GM12878 (cell line): ENCODE results near the gene HSD17B14. TPM values are rescaled to one million over a fixed set of nuclear protein-coding genes. Genes with fewer than 3 reads are reported as not detected.

ENCODE experiments used
- ATAC-seq: fragments of 200-7000 bp; cut with Tn5 transposase; 3 replicates; pipeline ENCODE4 v1.9.1; 2020; ENCODE audit warnings: mild to moderate bottlenecking, moderate library complexity
- BruUV-seq: library from RNA; stranded (reverse); fragments of 400-500 nt; replicated peaks from 2 replicates; lab custom pipeline; 2021; lab: Mats Ljungman, UMichigan
- CTCF ChIA-PET: fragments of 300-600 bp; sonication (Branson Sonifier 250); formaldehyde crosslinking; extraction: SDS; loops from one replicate; lab custom pipeline; 2021; ENCODE audit warnings: inconsistent platforms; lab: Yijun Ruan, JAX
- POLR2A ChIA-PET: fragments of 350-600 bp; formaldehyde crosslinking; extraction: SDS; loops from one replicate; lab custom pipeline; 2021; ENCODE audit warnings: inconsistent platforms; lab: Charles Lee
- RAD21 ChIA-PET: fragments of 300-600 bp; sonication (Branson Sonifier 250); formaldehyde crosslinking; loops from one replicate; lab custom pipeline; 2023; ENCODE audit warnings: antibody characterized with exemption; ENCODE audit not compliant: unreplicated experiment; lab: Charles Lee
- SMC1A ChIA-PET: fragments of 300-600 bp; sonication (Branson Sonifier 250); formaldehyde crosslinking; loops from one replicate; lab custom pipeline; 2023; ENCODE audit not compliant: unreplicated experiment, uncharacterized antibody; lab: Charles Lee
- DNase-seq: peaks from one replicate; pipeline ENCODE4 v3.0.0-alpha.2; 2011; ENCODE audit warnings: low read depth, low spot score
- FAIRE-seq: peaks from 3 replicates; lab custom pipeline; 2011; peaks lifted over from hg19 to GRCh38; lab: Jason Lieb, UNC
- H2AFZ ChIP-seq: 2 replicates; pipeline ENCODE4 v1.6.0; 2011; ENCODE audit warnings: low read depth, low read length, control low read depth; ENCODE audit not compliant: control insufficient read depth
- H3K27ac ChIP-seq: 2 replicates; pipeline ENCODE4 v1.5.1; 2011; ENCODE audit warnings: control low read depth; ENCODE audit not compliant: control insufficient read depth, insufficient read depth
- H3K27me3 ChIP-seq, 2 experiments: replicated peaks in 1 of 2; 2 replicates each; pipeline versions ENCODE4 v1.6.0 to v1.6.1; 2011; ENCODE audit warnings: low read length in 1 of 2; ENCODE audit not compliant: control insufficient read depth in 2 of 2, insufficient read depth in 2 of 2
- H3K36me3 ChIP-seq, 2 experiments: 2 replicates each; pipeline ENCODE4 v1.5.1; 2011; ENCODE audit warnings: low read length in 1 of 2; ENCODE audit not compliant: control insufficient read depth in 2 of 2, insufficient read depth in 2 of 2
- H3K4me1 ChIP-seq: 2 replicates; pipeline ENCODE4 v1.6.1; 2011; ENCODE audit warnings: mild to moderate bottlenecking, low read length, moderate library complexity, mixed read lengths; ENCODE audit not compliant: control insufficient read depth, insufficient read depth
- H3K4me2 ChIP-seq: 2 replicates; pipeline ENCODE4 v1.6.0; 2011; ENCODE audit warnings: control low read depth; ENCODE audit not compliant: control insufficient read depth, insufficient read depth
- H3K4me3 ChIP-seq: fragments of 200-600 bp; sonication (generic); 2 replicates; pipeline ENCODE4 v1.5.1; 2016
- H3K79me2 ChIP-seq: 2 replicates; pipeline ENCODE4 v1.6.0; 2011; ENCODE audit warnings: low read length; ENCODE audit not compliant: control insufficient read depth, insufficient read depth
- H3K9ac ChIP-seq: 2 replicates; pipeline ENCODE4 v1.8.0; 2011; ENCODE audit warnings: low read length, control low read depth, mixed read lengths; ENCODE audit not compliant: control insufficient read depth, insufficient read depth
- H3K9me3 ChIP-seq: replicated peaks from 3 replicates; pipeline ENCODE4 v1.5.1; 2011; ENCODE audit warnings: mild to moderate bottlenecking, low read length; ENCODE audit not compliant: control insufficient read depth, insufficient read depth
- H4K20me1 ChIP-seq: 2 replicates; pipeline ENCODE4 v1.6.0; 2011; ENCODE audit not compliant: control insufficient read depth, insufficient read depth
- ATF7 ChIP-seq: fragments of 450-650 bp; IDR thresholded peaks from 2 replicates; pipeline ENCODE4 v1.6.1; 2016; ENCODE audit warnings: low read depth, mild to moderate bottlenecking
- BHLHE40 ChIP-seq, 2 experiments: fragments of 450-650 bp in 1 of 2; IDR thresholded peaks; 2 replicates each; pipeline ENCODE4 v1.6.1; 2011 to 2017; ENCODE audit warnings: low read depth in 2 of 2, borderline replicate concordance in 1 of 2, improper control_type of control experiment in 1 of 2, low read length in 1 of 2, mild to moderate bottlenecking in 1 of 2
- CBX3 ChIP-seq: fragments of 200-600 bp; sonication (generic); IDR thresholded peaks from 2 replicates; pipeline ENCODE4 v1.6.1; 2016; ENCODE audit warnings: low read depth, borderline replicate concordance
- CEBPB ChIP-seq, 2 experiments: fragments of 150-350 bp in 1 of 2; IDR thresholded peaks; 2 replicates each; pipeline ENCODE4 v1.6.1; 2012 to 2014; ENCODE audit warnings: low read depth in 2 of 2, low read length in 2 of 2, borderline replicate concordance in 1 of 2, inconsistent platforms in 1 of 2
- CHD1 ChIP-seq: IDR thresholded peaks from 2 replicates; pipeline ENCODE4 v1.6.1; 2012; ENCODE audit warnings: low read depth, low read length, improper control_type of control experiment
- RB1 ChIP-seq: fragments of 450-650 bp; formaldehyde crosslinking; IDR thresholded peaks from 2 replicates; pipeline ENCODE4 v1.6.1; 2017; ENCODE audit warnings: mild to moderate bottlenecking, borderline replicate concordance
- SMAD5 ChIP-seq: IDR thresholded peaks from 2 replicates; pipeline ENCODE4 v1.6.1; 2016; ENCODE audit warnings: antibody characterized with exemption, low read depth
- STAT3 ChIP-seq: IDR thresholded peaks from 2 replicates; pipeline ENCODE4 v1.6.1; 2011; ENCODE audit warnings: low read depth, low read length, improper control_type of control experiment
- ZNF384 ChIP-seq: IDR thresholded peaks from 2 replicates; pipeline ENCODE4 v1.6.1; 2012; ENCODE audit warnings: low read depth, mild to moderate bottlenecking, low read length, improper control_type of control experiment, borderline replicate concordance
- WGBS: methylation state at CpG from one replicate; pipeline ENCODE4 v1.1.6; 2016; ENCODE audit warnings: low lambda C conversion rate; ENCODE audit not compliant: insufficient replicate concordance, insufficient coverage; ENCODE audit errors: missing lambda C conversion rate; 5-methylcytosine and 5-hydroxymethylcytosine counted together
- in situ Hi-C: fragments of 300-500 bp; cut with MboI; formaldehyde crosslinking; loops from 9 replicates; pipeline ENCODE4 v1.14.3; 2018; ENCODE audit warnings: mixed read lengths
- intact Hi-C: fragments of 100-400 bp; cut with micrococcal nuclease; formaldehyde crosslinking; loops from one replicate; pipeline ENCODE4 v1.14.2; 2022; ENCODE audit not compliant: unreplicated experiment
- polyA plus RNA-seq, 11 experiments: library from polyadenylated mRNA; depleted of rRNA in 4 of 11; unstranded in 6 of 11; stranded (reverse) in 5 of 11; fragments of >200 nt; fragmentation: Nextera tagmentation in 4 of 11; fragmentation: Illumina TruSeq in 1 of 11; extraction: Ambion mirVana in 4 of 11; extraction: Trizol in 1 of 11; gene quantifications; 1 replicate in 1 of 11; 2 replicates in 10 of 11; pipeline versions ENCODE4 v1.2.1 to v1.2.3, GENCODE V29; 2011 to 2016; ENCODE audit warnings: inconsistent platforms in 2 of 11, missing spikeins in 2 of 11, low read depth in 1 of 11
- total RNA-seq, 4 experiments: library from RNA; depleted of rRNA in 3 of 4; stranded (reverse); fragments of >200 nt in 3 of 4; fragmentation: Illumina TruSeq in 1 of 4; extraction: Trizol in 1 of 4; gene quantifications; 2 replicates each; pipeline versions ENCODE4 v1.2.1 to v1.2.3, GENCODE V29; 2013 to 2021
- TF ChIP-seq, protein P1 (sequence below): fragments of 450-650 bp; IDR thresholded peaks from 2 replicates; pipeline ENCODE4 v1.6.1; 2016; ENCODE audit warnings: mild to moderate bottlenecking
- TF ChIP-seq, protein P2 (sequence below): IDR thresholded peaks from 2 replicates; pipeline ENCODE4 v1.6.1; 2012; ENCODE audit warnings: low read depth, low read length, improper control_type of control experiment
- TF ChIP-seq, protein P3 (sequence below): fragments of 450-650 bp; formaldehyde crosslinking; IDR thresholded peaks from 2 replicates; pipeline ENCODE4 v1.4.0; 2020; ENCODE audit warnings: mild to moderate bottlenecking, moderate library complexity
- TF ChIP-seq, protein P4 (sequence below): fragments of 450-650 bp; IDR thresholded peaks from 2 replicates; pipeline ENCODE4 v1.6.1; 2017; ENCODE audit warnings: low read depth, mild to moderate bottlenecking, moderate library complexity

The HSD17B14 gene
- total and polyA plus RNA-seq, 10 of the 15 experiments (the other 5 are each of a cell fraction or from before 2014, with no cell fraction given), result 0.21 to 4.1 (median 0.61) TPM

DNA sequence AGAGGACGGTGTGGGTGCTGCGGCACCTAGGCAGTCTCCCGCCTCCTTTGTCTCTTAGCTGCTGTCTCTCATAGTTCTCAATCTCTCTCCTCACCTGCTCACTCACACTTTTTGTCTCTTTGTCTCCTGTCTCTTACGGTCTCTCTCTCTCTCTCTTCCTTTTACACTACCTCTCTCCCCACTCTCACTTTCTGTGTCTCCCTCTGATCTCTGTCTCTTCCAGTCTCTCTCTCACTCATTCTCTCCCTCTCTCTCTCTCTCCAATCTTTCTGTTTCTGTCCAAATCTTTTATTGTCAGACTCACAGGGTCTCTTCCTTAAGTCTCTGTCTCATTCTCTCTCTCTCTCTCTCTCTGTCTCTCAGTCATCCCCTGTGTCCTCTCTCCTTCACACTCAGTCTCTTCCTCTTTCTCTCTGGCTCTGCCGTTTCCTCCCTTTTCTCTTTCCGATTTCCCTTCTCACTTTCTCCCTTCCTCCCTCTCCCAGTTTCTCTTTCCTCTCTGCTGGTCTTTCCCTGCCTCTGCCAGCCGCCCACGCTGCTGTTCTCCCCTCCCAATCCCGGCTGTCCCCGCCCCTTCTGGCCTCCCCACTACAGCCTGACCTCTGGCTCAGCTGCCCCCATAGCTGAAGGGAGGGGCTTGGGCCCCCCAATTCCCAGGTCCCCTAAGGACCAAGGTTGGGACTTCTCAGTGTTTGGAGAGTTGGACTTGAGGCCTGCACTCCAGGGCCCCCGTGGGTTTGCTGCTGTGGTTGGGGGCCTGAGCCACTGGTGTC is 32.0 kb upstream of the HSD17B14 start, which contains the start of gene PLEKHA4 (continued):
- no peak for TF ChIP-seq ZNF384
- TF ChIP-seq STAT3, result no peak

DNA sequence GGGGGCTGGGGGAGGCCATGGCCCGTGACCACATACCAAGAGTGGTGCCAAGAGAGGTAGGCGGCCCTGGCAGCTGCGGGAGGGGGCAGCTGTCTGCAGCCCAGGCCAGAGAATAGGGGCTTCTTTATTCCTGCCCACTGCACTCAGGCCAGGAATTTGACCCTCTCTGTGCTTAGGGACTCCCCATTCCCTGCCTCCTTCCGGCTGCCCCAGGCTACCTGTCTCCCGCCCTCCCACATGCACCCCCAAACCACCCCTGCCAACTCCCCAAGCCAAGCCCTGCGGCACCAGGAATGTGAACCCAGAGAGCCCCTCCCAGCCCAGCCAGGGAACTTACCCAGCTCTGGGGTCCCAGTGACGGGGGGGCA is 31.4 kb upstream of the HSD17B14 start:
- H3K27ac ChIP-seq, result no peak overlapping the region
- TF ChIP-seq BHLHE40 (IDR thresholded peaks at IDR 0.05; ENCODE audit: borderline replicate concordance in 1 of 2, low read depth in 2 of 2, low read length in 1 of 2) (no peak), CHD1 (no peak), CBX3 (no peak), SMAD5 (no peak), RB1 (no peak), ATF7 (no peak), CEBPB (IDR thresholded peaks at IDR 0.05; ENCODE audit: borderline replicate concordance in 1 of 2, low read depth in 2 of 2, low read length in 2 of 2) (no peak), STAT3 (no peak)
- TF ChIP-seq, protein P1, sequence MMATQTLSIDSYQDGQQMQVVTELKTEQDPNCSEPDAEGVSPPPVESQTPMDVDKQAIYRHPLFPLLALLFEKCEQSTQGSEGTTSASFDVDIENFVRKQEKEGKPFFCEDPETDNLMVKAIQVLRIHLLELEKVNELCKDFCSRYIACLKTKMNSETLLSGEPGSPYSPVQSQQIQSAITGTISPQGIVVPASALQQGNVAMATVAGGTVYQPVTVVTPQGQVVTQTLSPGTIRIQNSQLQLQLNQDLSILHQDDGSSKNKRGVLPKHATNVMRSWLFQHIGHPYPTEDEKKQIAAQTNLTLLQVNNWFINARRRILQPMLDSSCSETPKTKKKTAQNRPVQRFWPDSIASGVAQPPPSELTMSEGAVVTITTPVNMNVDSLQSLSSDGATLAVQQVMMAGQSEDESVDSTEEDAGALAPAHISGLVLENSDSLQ, result no peak
- TF ChIP-seq, protein P2, sequence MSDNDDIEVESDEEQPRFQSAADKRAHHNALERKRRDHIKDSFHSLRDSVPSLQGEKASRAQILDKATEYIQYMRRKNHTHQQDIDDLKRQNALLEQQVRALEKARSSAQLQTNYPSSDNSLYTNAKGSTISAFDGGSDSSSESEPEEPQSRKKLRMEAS, result no peak
- TF ChIP-seq, protein P3, sequence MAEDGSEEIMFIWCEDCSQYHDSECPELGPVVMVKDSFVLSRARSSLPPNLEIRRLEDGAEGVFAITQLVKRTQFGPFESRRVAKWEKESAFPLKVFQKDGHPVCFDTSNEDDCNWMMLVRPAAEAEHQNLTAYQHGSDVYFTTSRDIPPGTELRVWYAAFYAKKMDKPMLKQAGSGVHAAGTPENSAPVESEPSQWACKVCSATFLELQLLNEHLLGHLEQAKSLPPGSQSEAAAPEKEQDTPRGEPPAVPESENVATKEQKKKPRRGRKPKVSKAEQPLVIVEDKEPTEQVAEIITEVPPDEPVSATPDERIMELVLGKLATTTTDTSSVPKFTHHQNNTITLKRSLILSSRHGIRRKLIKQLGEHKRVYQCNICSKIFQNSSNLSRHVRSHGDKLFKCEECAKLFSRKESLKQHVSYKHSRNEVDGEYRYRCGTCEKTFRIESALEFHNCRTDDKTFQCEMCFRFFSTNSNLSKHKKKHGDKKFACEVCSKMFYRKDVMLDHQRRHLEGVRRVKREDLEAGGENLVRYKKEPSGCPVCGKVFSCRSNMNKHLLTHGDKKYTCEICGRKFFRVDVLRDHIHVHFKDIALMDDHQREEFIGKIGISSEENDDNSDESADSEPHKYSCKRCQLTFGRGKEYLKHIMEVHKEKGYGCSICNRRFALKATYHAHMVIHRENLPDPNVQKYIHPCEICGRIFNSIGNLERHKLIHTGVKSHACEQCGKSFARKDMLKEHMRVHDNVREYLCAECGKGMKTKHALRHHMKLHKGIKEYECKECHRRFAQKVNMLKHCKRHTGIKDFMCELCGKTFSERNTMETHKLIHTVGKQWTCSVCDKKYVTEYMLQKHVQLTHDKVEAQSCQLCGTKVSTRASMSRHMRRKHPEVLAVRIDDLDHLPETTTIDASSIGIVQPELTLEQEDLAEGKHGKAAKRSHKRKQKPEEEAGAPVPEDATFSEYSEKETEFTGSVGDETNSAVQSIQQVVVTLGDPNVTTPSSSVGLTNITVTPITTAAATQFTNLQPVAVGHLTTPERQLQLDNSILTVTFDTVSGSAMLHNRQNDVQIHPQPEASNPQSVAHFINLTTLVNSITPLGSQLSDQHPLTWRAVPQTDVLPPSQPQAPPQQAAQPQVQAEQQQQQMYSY (CRISPR knock-in tag), result no peak
- TF ChIP-seq, protein P4, sequence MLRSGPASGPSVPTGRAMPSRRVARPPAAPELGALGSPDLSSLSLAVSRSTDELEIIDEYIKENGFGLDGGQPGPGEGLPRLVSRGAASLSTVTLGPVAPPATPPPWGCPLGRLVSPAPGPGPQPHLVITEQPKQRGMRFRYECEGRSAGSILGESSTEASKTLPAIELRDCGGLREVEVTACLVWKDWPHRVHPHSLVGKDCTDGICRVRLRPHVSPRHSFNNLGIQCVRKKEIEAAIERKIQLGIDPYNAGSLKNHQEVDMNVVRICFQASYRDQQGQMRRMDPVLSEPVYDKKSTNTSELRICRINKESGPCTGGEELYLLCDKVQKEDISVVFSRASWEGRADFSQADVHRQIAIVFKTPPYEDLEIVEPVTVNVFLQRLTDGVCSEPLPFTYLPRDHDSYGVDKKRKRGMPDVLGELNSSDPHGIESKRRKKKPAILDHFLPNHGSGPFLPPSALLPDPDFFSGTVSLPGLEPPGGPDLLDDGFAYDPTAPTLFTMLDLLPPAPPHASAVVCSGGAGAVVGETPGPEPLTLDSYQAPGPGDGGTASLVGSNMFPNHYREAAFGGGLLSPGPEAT, result no peak
- intact Hi-C loops (no loop called here), in situ Hi-C loops (no loop called here)
- ChIA-PET CTCF (interaction anchor here (0.9 kb wide), 1 partner anchor 26 kb away, joined by 3 read pairs; no protein-coding TSS in a partner anchor), POLR2A (no interaction called here), SMC1A (no interaction called here), RAD21 (no interaction called here)
- H3K36me3 ChIP-seq, result no peaks in the 10 kb centered on the region
- no peak overlapping the region for H3K9ac ChIP-seq
- 88% methylated on average over 5 of the region's 7 CpGs for WGBS
- no peak overlapping the region; the same call in 1 of the 2 replicates for H3K4me2 ChIP-seq
- H3K4me1 ChIP-seq, result peaks cover 33% of the 10 kb centered on the region
- no peaks in the 10 kb centered on the region for H3K9me3 ChIP-seq
- no TSS peak for BruUV-seq
- ATAC-seq, result no peak
- no peak overlapping the region for H2AFZ ChIP-seq
- H3K79me2 ChIP-seq, result peaks cover 6% of the 10 kb centered on the region
- H3K4me3 ChIP-seq, result no peak overlapping the region
- DNase-seq, result no peak
- no peaks in the 10 kb centered on the region for H3K27me3 ChIP-seq
- H4K20me1 ChIP-seq, result no peaks in the 10 kb centered on the region
- FAIRE-seq, result no peak
